ENCODE results near the gene RABGAP1L.
"Not testable (repeated sequence)": the region's sequence is repeated elsewhere in the genome, so short reads cannot be mapped to it uniquely, and the experiment has no call there.

RABGAP1L gene

GRCh38 chr1:174491606-174492005, 332.3 kb downstream of the RABGAP1L start:
- DNase-seq (ENCODE audit: low read depth), result no peak
- TF ChIP-seq CTCF (IDR thresholded peaks at IDR 0.05; ENCODE audit: insufficient read depth, low read depth, low read length, missing control alignments), result no peak
- H3K4me3 ChIP-seq (ENCODE audit: low read length), result no peak overlapping the region

GRCh38 chr1:174497478-174497877, 338.2 kb downstream of the RABGAP1L start:
- H3K4me3 ChIP-seq (ENCODE audit: low read length), result no peak overlapping the region
- no peak for DNase-seq (ENCODE audit: low read depth)
- TF ChIP-seq CTCF (IDR thresholded peaks at IDR 0.05; ENCODE audit: insufficient read depth, low read depth, low read length, missing control alignments), result no peak

GRCh38 chr1:174516755-174517154, 357.4 kb downstream of the RABGAP1L start:
- not testable (repeated sequence) for H3K4me3 ChIP-seq (ENCODE audit: low read length); DNase-seq (ENCODE audit: low read depth)

- H3K4me3 ChIP-seq (ENCODE audit: low read length), result no peak overlapping the region
- no peak for TF ChIP-seq CTCF (IDR thresholded peaks at IDR 0.05; ENCODE audit: insufficient read depth, low read depth, low read length, missing control alignments)
- no peak for DNase-seq (ENCODE audit: low read depth)
These were observed 360.5 kb downstream of the RABGAP1L start for GRCh38 chr1:174519844-174520243.

GRCh38 chr1:174531751-174532150, 372.4 kb downstream of the RABGAP1L start:
- no peak for TF ChIP-seq CTCF (IDR thresholded peaks at IDR 0.05; ENCODE audit: insufficient read depth, low read depth, low read length, missing control alignments)
- H3K4me3 ChIP-seq (ENCODE audit: low read length), result no peak overlapping the region
- no peak for DNase-seq (ENCODE audit: low read depth)

GRCh38 chr1:174534789-174535188, 375.5 kb downstream of the RABGAP1L start:
- DNase-seq (ENCODE audit: low read depth), result peak; percentile 55
- TF ChIP-seq CTCF (IDR thresholded peaks at IDR 0.05; ENCODE audit: insufficient read depth, low read depth, low read length, missing control alignments), result no peak

GRCh38 chr1:174535207-174535606, 375.9 kb downstream of the RABGAP1L start:
- no peak for TF ChIP-seq CTCF (IDR thresholded peaks at IDR 0.05; ENCODE audit: insufficient read depth, low read depth, low read length, missing control alignments)
- no peak overlapping the region for H3K4me3 ChIP-seq (ENCODE audit: low read length)
- DNase-seq (ENCODE audit: low read depth), result no peak

More at GRCh38 chr1:174534789-174535188, 375.5 kb downstream of the RABGAP1L start:
- H3K4me3 ChIP-seq (ENCODE audit: low read length), result no peak overlapping the region

GRCh38 chr1:174543421-174543820, 384.1 kb downstream of the RABGAP1L start:
- not testable (repeated sequence) for H3K4me3 ChIP-seq (ENCODE audit: low read length); DNase-seq (ENCODE audit: low read depth)
